ENCODE results near the gene C1RL. TPM values are rescaled to one million over a fixed set of nuclear protein-coding genes. Genes with fewer than 3 reads are reported as not detected.
A peak's percentile ranks its signal among the peaks of the same experiment; 100 is the strongest.

Gene C1RL
- total RNA-seq, 1 donor from 2014 or later = 196 TPM

GRCh38 chr12:7072035-7072434 lies 37.0 kb downstream of the C1RL start:
- Histone ChIP-seq H3K4me1 (no peaks in the 10 kb centered on the region), H3K4me3 (no peak overlapping the region), H3K36me3 (peaks cover 11 to 21% of the 10 kb centered on the region in 2 donors), H3K27ac (no peak overlapping the region), H3K9me3 (no peaks in the 10 kb centered on the region), H3K27me3 (no peaks in the 10 kb centered on the region)
- DNase-seq (ENCODE audit: low spot score in 2 of 2) = no peak
- intact Hi-C loops (cut with DNase I) = no loop called here
- TF ChIP-seq, protein P1, sequence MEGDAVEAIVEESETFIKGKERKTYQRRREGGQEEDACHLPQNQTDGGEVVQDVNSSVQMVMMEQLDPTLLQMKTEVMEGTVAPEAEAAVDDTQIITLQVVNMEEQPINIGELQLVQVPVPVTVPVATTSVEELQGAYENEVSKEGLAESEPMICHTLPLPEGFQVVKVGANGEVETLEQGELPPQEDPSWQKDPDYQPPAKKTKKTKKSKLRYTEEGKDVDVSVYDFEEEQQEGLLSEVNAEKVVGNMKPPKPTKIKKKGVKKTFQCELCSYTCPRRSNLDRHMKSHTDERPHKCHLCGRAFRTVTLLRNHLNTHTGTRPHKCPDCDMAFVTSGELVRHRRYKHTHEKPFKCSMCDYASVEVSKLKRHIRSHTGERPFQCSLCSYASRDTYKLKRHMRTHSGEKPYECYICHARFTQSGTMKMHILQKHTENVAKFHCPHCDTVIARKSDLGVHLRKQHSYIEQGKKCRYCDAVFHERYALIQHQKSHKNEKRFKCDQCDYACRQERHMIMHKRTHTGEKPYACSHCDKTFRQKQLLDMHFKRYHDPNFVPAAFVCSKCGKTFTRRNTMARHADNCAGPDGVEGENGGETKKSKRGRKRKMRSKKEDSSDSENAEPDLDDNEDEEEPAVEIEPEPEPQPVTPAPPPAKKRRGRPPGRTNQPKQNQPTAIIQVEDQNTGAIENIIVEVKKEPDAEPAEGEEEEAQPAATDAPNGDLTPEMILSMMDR (IDR thresholded peaks at IDR 0.05) = no peak

DNA sequence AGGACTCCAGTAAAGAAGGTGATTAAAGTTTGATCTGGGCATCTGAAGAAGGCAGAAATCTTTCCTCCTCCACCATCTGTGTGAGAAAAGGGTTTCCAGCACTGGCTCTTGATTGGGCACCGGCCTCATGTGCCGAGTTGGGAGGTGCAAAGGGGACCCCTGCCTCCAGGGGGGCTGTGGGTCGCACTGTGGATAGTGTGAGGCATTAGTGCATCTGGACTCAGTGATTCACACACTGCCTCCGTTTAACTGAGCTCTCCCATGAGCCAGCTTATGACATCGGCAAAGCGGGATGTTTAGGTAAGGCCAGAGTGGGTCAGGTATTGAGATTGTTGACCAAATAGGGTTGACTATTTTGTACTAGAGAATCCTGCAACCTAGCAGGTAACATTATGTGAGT lies 39.6 kb downstream of the C1RL start:
- TF ChIP-seq, protein P1 (IDR thresholded peaks at IDR 0.05) = no peak
- DNase-seq (ENCODE audit: low spot score in 2 of 2) = no peak
- Histone ChIP-seq H3K4me3 (no peak overlapping the region), H3K36me3 (peaks cover 11 to 40% of the 10 kb centered on the region in 2 donors), H3K4me1 (no peaks in the 10 kb centered on the region), H3K27me3 (no peaks in the 10 kb centered on the region), H3K27ac (no peak overlapping the region), H3K9me3 (no peaks in the 10 kb centered on the region)
- intact Hi-C loops (cut with DNase I) = loop anchor here (10.0 kb wide), 1 partner anchor 115 kb away; the partner anchor contains the start of gene PEX5

GRCh38 chr12:7068994-7069346 lies 40.0 kb downstream of the C1RL start:
- intact Hi-C loops (cut with DNase I) = loop anchor here (10.0 kb wide), 1 partner anchor 116 kb away; the partner anchor contains the start of gene PEX5

DNA sequence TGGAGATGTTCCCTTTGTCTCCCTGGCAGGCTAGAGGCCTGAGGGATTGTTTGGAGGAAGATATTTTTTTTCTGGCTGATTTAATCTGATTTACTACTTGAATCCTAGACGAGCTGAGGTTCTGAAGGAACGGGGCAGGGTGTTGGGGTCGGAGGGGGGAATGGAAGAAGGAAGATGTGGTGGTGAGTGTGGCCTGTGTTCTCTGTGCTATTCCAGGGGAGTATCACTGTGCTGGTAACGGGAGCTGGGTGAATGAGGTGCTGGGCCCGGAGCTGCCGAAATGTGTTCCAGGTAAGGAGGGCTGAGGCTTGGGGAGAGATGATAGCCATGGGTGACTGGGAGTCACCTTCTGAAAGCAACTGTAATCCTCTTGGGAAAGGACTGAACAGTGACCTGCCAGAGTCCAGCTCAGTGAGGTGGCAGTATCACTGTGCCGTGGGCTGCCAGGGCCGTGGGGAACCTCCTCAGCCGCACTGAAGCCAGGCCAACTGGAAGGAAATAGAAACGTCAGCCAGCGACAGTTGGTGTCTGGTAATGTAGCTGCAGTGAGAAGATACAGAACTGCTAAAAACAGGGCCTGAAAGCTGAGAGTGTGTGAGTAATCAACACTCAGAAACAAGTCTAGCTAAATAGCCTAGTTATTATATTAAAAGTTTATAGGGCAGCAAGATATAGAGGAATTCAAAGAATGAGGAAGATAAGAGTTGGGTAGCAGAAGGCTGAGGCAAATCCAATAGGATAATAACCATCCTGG lies 40.6 kb downstream of the C1RL start:
- H3K36me3 ChIP-seq = peaks cover 16 to 40% of the 10 kb centered on the region in 2 donors
- TF ChIP-seq, protein P1 (IDR thresholded peaks at IDR 0.05) = no peak
- no peak overlapping the region for H3K4me3 ChIP-seq
- no peaks in the 10 kb centered on the region for H3K27me3 ChIP-seq
- H3K27ac ChIP-seq = peak overlapping the region in 1 of 2 donors; percentile 45
- intact Hi-C loops (cut with DNase I) = loop anchor here (10.0 kb wide), 1 partner anchor 116 kb away; the partner anchor contains the start of gene PEX5
- H3K4me1 ChIP-seq = no peaks in the 10 kb centered on the region
- H3K9me3 ChIP-seq = no peaks in the 10 kb centered on the region
- DNase-seq (ENCODE audit: low spot score in 2 of 2) = no peak

More at GRCh38 chr12:7068994-7069346, 40.0 kb downstream of the C1RL start:
- Histone ChIP-seq H3K27me3 (no peaks in the 10 kb centered on the region), H3K4me3 (no peak overlapping the region), H3K27ac (no peak overlapping the region), H3K4me1 (no peaks in the 10 kb centered on the region), H3K36me3 (peaks cover 11 to 40% of the 10 kb centered on the region in 2 donors), H3K9me3 (no peaks in the 10 kb centered on the region)
- no peak for DNase-seq (ENCODE audit: low spot score in 2 of 2)
- TF ChIP-seq, protein P1 (IDR thresholded peaks at IDR 0.05) = no peak

DNA sequence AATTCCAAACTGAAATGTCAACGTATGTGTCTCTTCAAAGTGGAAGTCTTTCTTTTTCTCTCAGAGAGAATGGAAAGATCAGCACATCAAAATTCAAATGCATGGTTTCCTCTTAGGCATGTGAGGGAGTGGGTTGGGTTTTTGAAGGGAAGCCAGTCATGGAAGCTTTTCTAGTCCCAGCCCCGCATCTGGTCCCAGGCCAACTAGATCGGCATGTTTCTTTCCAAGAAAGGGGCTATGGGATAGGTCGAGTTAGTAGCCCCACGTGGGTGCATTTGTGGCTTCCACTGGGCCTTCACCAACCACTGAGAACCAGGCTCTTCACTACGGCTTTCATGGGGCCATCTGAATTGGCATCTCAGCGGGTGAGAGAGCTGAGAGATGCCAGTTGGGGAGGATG lies 41.9 kb downstream of the C1RL start:
- Histone ChIP-seq H3K4me3 (no peak overlapping the region), H3K9me3 (no peaks in the 10 kb centered on the region), H3K4me1 (no peaks in the 10 kb centered on the region), H3K27ac (no peak overlapping the region), H3K27me3 (no peaks in the 10 kb centered on the region), H3K36me3 (peaks cover 16 to 40% of the 10 kb centered on the region in 2 donors)
- no peak for DNase-seq (ENCODE audit: low spot score in 2 of 2)
- TF ChIP-seq, protein P1 (IDR thresholded peaks at IDR 0.05) = no peak
- intact Hi-C loops (cut with DNase I) = loop anchor here (10.0 kb wide), 1 partner anchor 118 kb away; the partner anchor contains the start of gene PEX5
